Stomach (tissue), 9 donors: ENCODE measurements around the gene INPP4B. TPM values are rescaled to one million over a fixed set of nuclear protein-coding genes. Genes with fewer than 3 reads are reported as not detected.

Source experiments
- DNase-seq, 2 donors: peaks; one replicate each; pipeline versions ENCODE4 v3.0.0 to v3.0.0-alpha.2; 2013 to 2019
- H3K27ac ChIP-seq, 5 donors: fragments of 200-600 bp in 4 of 5; sonication (generic) in 4 of 5; one replicate each; pipeline ENCODE4 v1.5.1; 2013 to 2019; ENCODE audit warnings: mild to moderate bottlenecking in 1 of 5, moderate library complexity in 1 of 5
- H3K27me3 ChIP-seq, 3 donors: fragments of 200-600 bp; sonication (generic); one replicate each; pipeline ENCODE4 v1.5.1; 2017 to 2019; ENCODE audit warnings: mixed run types in 1 of 3
- H3K36me3 ChIP-seq, 4 donors: fragments of 200-600 bp; sonication (generic); 1 replicate in 3 of 4; 2 replicates in 1 of 4; pipeline ENCODE4 v1.5.1; 2016 to 2019
- H3K4me1 ChIP-seq, 4 donors: fragments of 200-600 bp; sonication (generic); one replicate each; pipeline ENCODE4 v1.5.1; 2016 to 2019
- H3K4me3 ChIP-seq, 4 donors: fragments of 200-600 bp; sonication (generic) in 3 of 4; one replicate each; pipeline ENCODE4 v1.5.1; 2016 to 2019; ENCODE audit warnings: mild to moderate bottlenecking in 1 of 4
- H3K9me3 ChIP-seq, 4 donors: fragments of 200-600 bp; sonication (generic); one replicate each; pipeline ENCODE4 v1.5.1; 2016 to 2019
- EP300 ChIP-seq: sonication (generic); formaldehyde crosslinking; IDR thresholded peaks from one replicate; pipeline ENCODE4 v1.6.1; 2017; ENCODE audit warnings: antibody characterized with exemption
- POLR2A ChIP-seq, 4 donors: fragments of 450-650 bp; IDR thresholded peaks; one replicate each; pipeline ENCODE4 v1.6.1; 2016; ENCODE audit warnings: antibody characterized with exemption in 4 of 4, control low read depth in 2 of 4, mild to moderate bottlenecking in 1 of 4, moderate library complexity in 1 of 4
- POLR2AphosphoS5 ChIP-seq, 3 donors: sonication (generic); formaldehyde crosslinking; IDR thresholded peaks; one replicate each; pipeline ENCODE4 v1.6.1; 2016; ENCODE audit warnings: antibody characterized with exemption in 3 of 3
- WGBS, 5 donors: extraction: QIAGEN DNeasy Blood & Tissue Kit in 3 of 5; methylation state at CpG; one replicate each; pipeline versions ENCODE4 v1.1.5 to v1.1.7; 2013 to 2018; 5-methylcytosine and 5-hydroxymethylcytosine counted together
- intact Hi-C: fragments of 100-400 bp; cut with DNase I; formaldehyde crosslinking; loops from one replicate; pipeline ENCODE4 v1.15.1; 2023; ENCODE audit warnings: low total_unique reads
- polyA plus RNA-seq, 3 donors: library from polyadenylated mRNA; stranded (reverse); fragments of 200-250 nt; gene quantifications; one replicate each; pipeline ENCODE4 v1.2.3, GENCODE V29; 2013
- total RNA-seq, 5 donors: library from RNA; depleted of rRNA; stranded (reverse); fragments of >200 nt; gene quantifications; one replicate each; pipeline versions ENCODE4 v1.1.0 to v1.2.3, GENCODE V29; 2014 to 2016
- TF ChIP-seq, protein P1 (sequence below), 7 experiments: fragments of 450-650 bp in 4 of 7; fragments of 200-600 bp in 3 of 7; sonication (generic) in 3 of 7; IDR thresholded peaks; one replicate each; pipeline ENCODE4 v1.5.1; 2016 to 2019; ENCODE audit warnings: antibody characterized with exemption in 7 of 7, control low read depth in 2 of 7, mild to moderate bottlenecking in 1 of 7
- donor health status: healthy with polysubstance abuse.
- donor health status: Bipolar disorder and iron deficiency.
- donor health status: healthy.

The INPP4B gene
- total and polyA plus RNA-seq, 8 donors, result 1.4 to 96.9 (median 11.7) TPM

DNA sequence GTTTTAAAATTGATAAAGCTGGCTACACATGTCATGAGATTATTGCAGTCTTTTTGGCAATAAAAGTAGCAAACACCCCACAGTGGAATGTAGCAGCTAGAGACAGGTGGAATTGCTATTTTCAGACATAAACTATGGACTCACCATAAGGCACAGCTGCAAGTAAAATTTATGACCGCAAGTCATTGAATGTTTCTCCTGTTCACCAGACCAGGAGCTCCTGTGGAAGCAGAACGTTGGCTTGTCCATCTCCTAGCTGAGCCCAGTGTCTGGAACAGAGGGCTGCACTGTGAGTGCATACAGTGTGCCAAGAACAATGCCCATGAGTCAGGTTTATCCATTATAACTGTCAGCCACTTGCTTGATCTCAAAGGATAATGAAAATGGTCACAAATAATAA is 538.2 kb downstream of the INPP4B start:
- no peak for TF ChIP-seq POLR2AphosphoS5 (IDR thresholded peaks at IDR 0.05)
- TF ChIP-seq, protein P1, sequence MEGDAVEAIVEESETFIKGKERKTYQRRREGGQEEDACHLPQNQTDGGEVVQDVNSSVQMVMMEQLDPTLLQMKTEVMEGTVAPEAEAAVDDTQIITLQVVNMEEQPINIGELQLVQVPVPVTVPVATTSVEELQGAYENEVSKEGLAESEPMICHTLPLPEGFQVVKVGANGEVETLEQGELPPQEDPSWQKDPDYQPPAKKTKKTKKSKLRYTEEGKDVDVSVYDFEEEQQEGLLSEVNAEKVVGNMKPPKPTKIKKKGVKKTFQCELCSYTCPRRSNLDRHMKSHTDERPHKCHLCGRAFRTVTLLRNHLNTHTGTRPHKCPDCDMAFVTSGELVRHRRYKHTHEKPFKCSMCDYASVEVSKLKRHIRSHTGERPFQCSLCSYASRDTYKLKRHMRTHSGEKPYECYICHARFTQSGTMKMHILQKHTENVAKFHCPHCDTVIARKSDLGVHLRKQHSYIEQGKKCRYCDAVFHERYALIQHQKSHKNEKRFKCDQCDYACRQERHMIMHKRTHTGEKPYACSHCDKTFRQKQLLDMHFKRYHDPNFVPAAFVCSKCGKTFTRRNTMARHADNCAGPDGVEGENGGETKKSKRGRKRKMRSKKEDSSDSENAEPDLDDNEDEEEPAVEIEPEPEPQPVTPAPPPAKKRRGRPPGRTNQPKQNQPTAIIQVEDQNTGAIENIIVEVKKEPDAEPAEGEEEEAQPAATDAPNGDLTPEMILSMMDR (IDR thresholded peaks at IDR 0.05), result no peak
- no peak for TF ChIP-seq POLR2A (IDR thresholded peaks at IDR 0.05)
- no peak for TF ChIP-seq EP300
- 75 to 84% (median 82%) methylated on average over 2 of the region's 2 CpGs for WGBS, 5 donors
- no peaks in the 10 kb centered on the region for H3K36me3 ChIP-seq

DNA sequence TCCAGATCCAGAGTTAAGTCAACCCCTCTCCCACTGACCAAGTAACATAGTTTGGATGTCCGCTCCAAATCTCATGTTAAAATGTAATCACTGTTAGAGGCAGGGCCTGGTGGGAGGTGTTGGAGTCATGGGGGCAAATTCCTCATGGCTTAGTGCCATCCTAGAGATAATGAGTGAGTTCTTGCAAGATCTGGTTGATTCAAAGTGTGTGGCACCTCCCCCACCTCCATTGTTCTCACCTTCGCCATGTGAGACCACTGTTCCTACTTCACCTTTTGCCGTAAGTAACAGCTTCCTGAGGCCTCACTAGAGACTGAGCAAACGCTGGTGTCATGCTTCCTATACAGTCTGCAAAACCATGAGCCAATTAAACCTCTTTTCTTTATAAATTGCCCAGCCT is 548.8 kb downstream of the INPP4B start:
- intact Hi-C loops, result no loop called here
- WGBS, 5 donors, result 88 to 91% (median 90%) methylated on average over 4 of the region's 4 CpGs
- no peak for DNase-seq

More for the DNA sequence above, 538.2 kb downstream of the INPP4B start:
- Histone ChIP-seq H3K4me1 (no peaks in the 10 kb centered on the region), H3K27ac (no peak overlapping the region), H3K9me3 (no peaks in the 10 kb centered on the region), H3K4me3 (no peak overlapping the region), H3K27me3 (no peaks in the 10 kb centered on the region)
- intact Hi-C loops, result no loop called here
- DNase-seq, result no peak

DNA sequence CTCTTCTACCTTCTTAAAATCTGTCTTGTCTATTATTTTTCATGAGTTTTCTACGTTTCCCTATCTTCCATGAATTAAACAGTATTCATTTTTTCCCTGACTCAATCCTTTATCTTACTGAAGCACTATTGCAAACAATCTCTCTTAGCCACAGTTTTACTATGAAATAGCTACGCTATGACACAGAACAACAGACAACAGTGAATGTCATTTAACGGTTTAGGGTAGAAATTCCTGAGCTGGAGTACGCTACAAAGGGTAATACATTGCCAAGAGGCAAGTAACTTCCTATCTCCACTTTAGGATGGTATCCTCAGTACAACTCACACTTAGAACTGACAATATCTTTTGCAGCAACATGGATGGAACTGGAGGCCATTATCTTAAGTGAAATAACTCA is 552.6 kb downstream of the INPP4B start:
- no peak overlapping the region for H3K27ac ChIP-seq
- H3K4me1 ChIP-seq, result no peaks in the 10 kb centered on the region
- 91 to 93% (median 92%) methylated on average over 4 of the region's 4 CpGs for WGBS, 5 donors
- no peaks in the 10 kb centered on the region for H3K36me3 ChIP-seq
- TF ChIP-seq POLR2A (IDR thresholded peaks at IDR 0.05), result no peak
- no peak for TF ChIP-seq EP300
- TF ChIP-seq, protein P1 (IDR thresholded peaks at IDR 0.05), result no peak
- no peak for TF ChIP-seq POLR2AphosphoS5 (IDR thresholded peaks at IDR 0.05)
- no peak overlapping the region for H3K4me3 ChIP-seq
- no peaks in the 10 kb centered on the region for H3K27me3 ChIP-seq
- H3K9me3 ChIP-seq, result no peaks in the 10 kb centered on the region
- no peak for DNase-seq
- intact Hi-C loops, result no loop called here

More for the DNA sequence above, 548.8 kb downstream of the INPP4B start:
- Histone ChIP-seq H3K4me3 (no peak overlapping the region), H3K36me3 (no peaks in the 10 kb centered on the region), H3K4me1 (no peaks in the 10 kb centered on the region), H3K9me3 (no peaks in the 10 kb centered on the region), H3K27me3 (no peaks in the 10 kb centered on the region), H3K27ac (no peak overlapping the region)
- TF ChIP-seq POLR2AphosphoS5 (IDR thresholded peaks at IDR 0.05) (no peak), EP300 (no peak), POLR2A (IDR thresholded peaks at IDR 0.05) (no peak)
- TF ChIP-seq, protein P1 (IDR thresholded peaks at IDR 0.05), result no peak

DNA sequence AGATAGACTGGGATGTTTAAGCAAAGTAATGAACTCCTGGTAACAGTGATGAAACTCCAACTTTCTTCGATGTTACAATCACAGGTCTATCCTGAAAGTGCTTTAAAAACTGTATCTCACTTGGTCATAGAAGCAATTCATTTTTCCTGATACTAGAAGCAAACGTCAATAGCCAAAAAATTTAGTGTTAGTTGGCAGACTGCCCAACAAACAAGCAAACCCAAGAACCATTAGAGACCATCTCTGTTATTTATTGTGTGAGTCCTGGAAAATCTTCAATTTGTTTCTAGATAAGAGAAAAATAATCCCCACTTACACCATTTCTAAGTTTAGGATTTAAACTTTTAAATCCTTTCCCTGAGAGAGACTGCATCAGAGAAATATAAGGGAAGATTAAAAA is 553.9 kb downstream of the INPP4B start:
- H3K36me3 ChIP-seq, result no peaks in the 10 kb centered on the region
- 47 to 53% (median 52%) methylated on average over 2 of the region's 2 CpGs for WGBS, 5 donors
- no peaks in the 10 kb centered on the region for H3K27me3 ChIP-seq
- no peaks in the 10 kb centered on the region for H3K4me1 ChIP-seq
- TF ChIP-seq EP300 (no peak), POLR2A (IDR thresholded peaks at IDR 0.05) (no peak), POLR2AphosphoS5 (IDR thresholded peaks at IDR 0.05) (no peak)
- TF ChIP-seq, protein P1 (IDR thresholded peaks at IDR 0.05), result no peak
- DNase-seq, result peak in 1 of 2 donors; percentile 35
- H3K9me3 ChIP-seq, result no peaks in the 10 kb centered on the region
- no peak overlapping the region for H3K27ac ChIP-seq
- H3K4me3 ChIP-seq, result no peak overlapping the region
- intact Hi-C loops, result no loop called here
